ENCODE measurements around the gene TLK2.
"Not testable (repeated sequence)": the region's sequence is repeated elsewhere in the genome, so short reads cannot be mapped to it uniquely, and the experiment has no call there.

DNA sequence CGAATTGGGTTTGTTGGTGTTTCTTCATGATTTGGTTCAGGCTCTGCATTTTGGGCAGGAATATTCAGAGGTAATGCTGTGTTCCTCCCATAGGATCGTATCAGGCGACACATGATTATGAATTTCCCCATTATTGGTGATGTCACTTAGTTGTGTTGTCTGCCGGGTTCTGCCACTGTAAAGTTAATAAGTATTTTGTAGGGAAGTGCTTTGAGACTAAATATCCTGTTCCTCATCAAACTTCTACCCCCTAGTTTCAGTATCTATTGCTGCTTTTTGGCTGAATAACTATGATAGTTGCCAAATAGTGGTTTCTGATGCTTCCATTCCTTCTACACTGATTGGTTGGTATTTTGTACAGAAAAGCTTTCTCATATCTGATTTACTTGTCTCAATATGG is 26.4 kb upstream of the TLK2 start:
- TF ChIP-seq, protein P1, sequence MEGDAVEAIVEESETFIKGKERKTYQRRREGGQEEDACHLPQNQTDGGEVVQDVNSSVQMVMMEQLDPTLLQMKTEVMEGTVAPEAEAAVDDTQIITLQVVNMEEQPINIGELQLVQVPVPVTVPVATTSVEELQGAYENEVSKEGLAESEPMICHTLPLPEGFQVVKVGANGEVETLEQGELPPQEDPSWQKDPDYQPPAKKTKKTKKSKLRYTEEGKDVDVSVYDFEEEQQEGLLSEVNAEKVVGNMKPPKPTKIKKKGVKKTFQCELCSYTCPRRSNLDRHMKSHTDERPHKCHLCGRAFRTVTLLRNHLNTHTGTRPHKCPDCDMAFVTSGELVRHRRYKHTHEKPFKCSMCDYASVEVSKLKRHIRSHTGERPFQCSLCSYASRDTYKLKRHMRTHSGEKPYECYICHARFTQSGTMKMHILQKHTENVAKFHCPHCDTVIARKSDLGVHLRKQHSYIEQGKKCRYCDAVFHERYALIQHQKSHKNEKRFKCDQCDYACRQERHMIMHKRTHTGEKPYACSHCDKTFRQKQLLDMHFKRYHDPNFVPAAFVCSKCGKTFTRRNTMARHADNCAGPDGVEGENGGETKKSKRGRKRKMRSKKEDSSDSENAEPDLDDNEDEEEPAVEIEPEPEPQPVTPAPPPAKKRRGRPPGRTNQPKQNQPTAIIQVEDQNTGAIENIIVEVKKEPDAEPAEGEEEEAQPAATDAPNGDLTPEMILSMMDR (IDR thresholded peaks at IDR 0.05), result not testable (repeated sequence)
- TF ChIP-seq POLR2A (IDR thresholded peaks at IDR 0.05), result not testable (repeated sequence)
